OCI-LY3 (cell line): ENCODE data around the gene SP140.

Experiments
- CTCF ChIP-seq: fragments of 200-600, 300-600 bp; sonication (generic); IDR thresholded peaks from 2 replicates; pipeline ENCODE4 v1.5.1; 2014; ENCODE audit warnings: antibody characterized with exemption, low read length, low read depth
- EZH2phosphoT487 ChIP-seq: fragments of 200-600 bp; shearing (Covaris generic); IDR thresholded peaks from 2 replicates; pipeline ENCODE4 v1.6.1; 2018; ENCODE audit warnings: antibody characterized with exemption, mixed run types, low read depth

GRCh38 chr2:230184727-230185578 is 40.6 kb upstream of the SP140 start:
- TF ChIP-seq CTCF (no peak), EZH2phosphoT487 (no peak)
